ENCODE measurements around the gene DISC1.
"Not testable (repeated sequence)": the region's sequence is repeated elsewhere in the genome, so short reads cannot be mapped to it uniquely, and the experiment has no call there.

The DISC1 gene

GRCh38 chr1:231618609-231619256 is 7.9 kb upstream of the DISC1 start:
- DNase-seq (ENCODE audit: low spot score) = no peak
- peaks cover 0 to 2% of the 10 kb centered on the region in 2 donors for H3K4me1 ChIP-seq (ENCODE audit: control insufficient read depth in 2 of 2, insufficient read depth in 1 of 2, low read depth in 1 of 2, low read length in 2 of 2)
- no peaks in the 10 kb centered on the region for H3K79me1 ChIP-seq (ENCODE audit: low read depth, low read length)
- H2AK5ac ChIP-seq (ENCODE audit: low read depth, low read length) = no peak overlapping the region
- no CpG with 5 or more reads among the region's 7 CpGs for WGBS, 2 donors (ENCODE audit: extremely low coverage in 2 of 2, insufficient read length in 2 of 2, insufficient replicate concordance in 1 of 2)
- H3K36me3 ChIP-seq (replicated peaks in 1 of 2; ENCODE audit: control insufficient read depth in 2 of 2, insufficient read depth in 2 of 2, low read length in 2 of 2) = no peaks in the 10 kb centered on the region
- H2BK120ac ChIP-seq (ENCODE audit: low read depth, low read length) = no peak overlapping the region
- H3K4ac ChIP-seq (ENCODE audit: low read length) = no peak overlapping the region
- no peak overlapping the region for H3K27ac ChIP-seq (replicated peaks; ENCODE audit: low read length)
- no peak overlapping the region for H3K23ac ChIP-seq (ENCODE audit: low read depth, low read length, poor library complexity)
- no peak overlapping the region for H3K9ac ChIP-seq (ENCODE audit: low read depth, low read length, poor library complexity)
- H3K4me3 ChIP-seq (ENCODE audit: low read length in 2 of 2) = no peak overlapping the region
- H2BK15ac ChIP-seq (ENCODE audit: low read length) = no peak overlapping the region
- H2BK5ac ChIP-seq (ENCODE audit: low read length) = no peak overlapping the region
- peak overlapping the region; percentile 36 for H2AFZ ChIP-seq (ENCODE audit: low read length)
- no peak overlapping the region for H3K18ac ChIP-seq (ENCODE audit: low read length)
- no peaks in the 10 kb centered on the region for H3K27me3 ChIP-seq (ENCODE audit: control insufficient read depth in 3 of 3, insufficient read depth in 3 of 3, low read depth in 1 of 3, low read length in 3 of 3)
- H3K14ac ChIP-seq (ENCODE audit: low read length) = no peak overlapping the region
- no peaks in the 10 kb centered on the region for H3K9me3 ChIP-seq (replicated peaks in 1 of 2; ENCODE audit: control insufficient read depth in 2 of 2, insufficient read depth in 1 of 2, low read depth in 1 of 2, low read length in 2 of 2)
- H3K4me2 ChIP-seq (ENCODE audit: insufficient read depth, low read length, poor library complexity, severe bottlenecking) = no peak overlapping the region
- H4K8ac ChIP-seq (ENCODE audit: low read depth, low read length) = no peak overlapping the region
- no peak overlapping the region for H2BK12ac ChIP-seq (ENCODE audit: low read length)
- no peak overlapping the region for H4K91ac ChIP-seq (ENCODE audit: low read depth, low read length, poor library complexity)

- Histone ChIP-seq H2BK15ac (ENCODE audit: low read length) (no peak overlapping the region), H3K14ac (ENCODE audit: low read length) (no peak overlapping the region), H2AFZ (ENCODE audit: low read length) (no peak overlapping the region), H4K8ac (ENCODE audit: low read depth, low read length) (no peak overlapping the region), H2AK5ac (ENCODE audit: low read depth, low read length) (no peak overlapping the region), H3K27me3 (ENCODE audit: control insufficient read depth in 3 of 3, insufficient read depth in 3 of 3, low read depth in 1 of 3, low read length in 3 of 3) (no peaks in the 10 kb centered on the region), H2BK120ac (ENCODE audit: low read depth, low read length) (no peak overlapping the region), H3K4me3 (ENCODE audit: low read length in 2 of 2) (no peak overlapping the region), H3K9ac (ENCODE audit: low read depth, low read length, poor library complexity) (no peak overlapping the region), H3K36me3 (replicated peaks in 1 of 2; ENCODE audit: control insufficient read depth in 2 of 2, insufficient read depth in 2 of 2, low read length in 2 of 2) (no peaks in the 10 kb centered on the region), H2BK5ac (ENCODE audit: low read length) (no peak overlapping the region), H3K27ac (replicated peaks; ENCODE audit: low read length) (no peak overlapping the region), H3K4ac (ENCODE audit: low read length) (no peak overlapping the region), H3K4me1 (ENCODE audit: control insufficient read depth in 2 of 2, insufficient read depth in 1 of 2, low read depth in 1 of 2, low read length in 2 of 2) (peaks cover 0 to 2% of the 10 kb centered on the region in 2 donors), H3K9me3 (replicated peaks in 1 of 2; ENCODE audit: control insufficient read depth in 2 of 2, insufficient read depth in 1 of 2, low read depth in 1 of 2, low read length in 2 of 2) (no peaks in the 10 kb centered on the region), H3K79me1 (ENCODE audit: low read depth, low read length) (no peaks in the 10 kb centered on the region), H4K91ac (ENCODE audit: low read depth, low read length, poor library complexity) (no peak overlapping the region), H2BK12ac (ENCODE audit: low read length) (no peak overlapping the region), H3K23ac (ENCODE audit: low read depth, low read length, poor library complexity) (no peak overlapping the region), H3K4me2 (ENCODE audit: insufficient read depth, low read length, poor library complexity, severe bottlenecking) (no peak overlapping the region), H3K18ac (ENCODE audit: low read length) (no peak overlapping the region)
- no peak for DNase-seq (ENCODE audit: low spot score)
Observed at GRCh38 chr1:231619257-231619634, 7.3 kb upstream of the DISC1 start.

- H3K27me3 ChIP-seq (ENCODE audit: control insufficient read depth in 3 of 3, insufficient read depth in 3 of 3, low read depth in 1 of 3, low read length in 3 of 3) = peaks cover 0 to 10% (median 0%) of the 10 kb centered on the region in 3 experiments
- not testable (repeated sequence) for H4K8ac ChIP-seq (ENCODE audit: low read depth, low read length); H2BK12ac ChIP-seq (ENCODE audit: low read length); H3K9ac ChIP-seq (ENCODE audit: low read depth, low read length, poor library complexity); H2BK15ac ChIP-seq (ENCODE audit: low read length); H3K36me3 ChIP-seq (replicated peaks in 1 of 2; ENCODE audit: control insufficient read depth in 2 of 2, insufficient read depth in 2 of 2, low read length in 2 of 2); H3K79me1 ChIP-seq (ENCODE audit: low read depth, low read length); H3K4me2 ChIP-seq (ENCODE audit: insufficient read depth, low read length, poor library complexity, severe bottlenecking); H3K23ac ChIP-seq (ENCODE audit: low read depth, low read length, poor library complexity); H2BK120ac ChIP-seq (ENCODE audit: low read depth, low read length); H3K9me3 ChIP-seq (replicated peaks in 1 of 2; ENCODE audit: control insufficient read depth in 2 of 2, insufficient read depth in 1 of 2, low read depth in 1 of 2, low read length in 2 of 2); DNase-seq (ENCODE audit: low spot score); H4K91ac ChIP-seq (ENCODE audit: low read depth, low read length, poor library complexity); H3K4me3 ChIP-seq (ENCODE audit: low read length in 2 of 2); H2AFZ ChIP-seq (ENCODE audit: low read length); H2AK5ac ChIP-seq (ENCODE audit: low read depth, low read length); H2BK5ac ChIP-seq (ENCODE audit: low read length); H3K14ac ChIP-seq (ENCODE audit: low read length); H3K18ac ChIP-seq (ENCODE audit: low read length); H3K4ac ChIP-seq (ENCODE audit: low read length); H3K27ac ChIP-seq (replicated peaks; ENCODE audit: low read length)
- no CpG with 5 or more reads among the region's 4 CpGs for WGBS, 2 donors (ENCODE audit: extremely low coverage in 2 of 2, insufficient read length in 2 of 2, insufficient replicate concordance in 1 of 2)
- H3K4me1 ChIP-seq (ENCODE audit: control insufficient read depth in 2 of 2, insufficient read depth in 1 of 2, low read depth in 1 of 2, low read length in 2 of 2) = peaks cover 8 to 13% of the 10 kb centered on the region in 2 donors
Observed at GRCh38 chr1:231625042-231625441, 1.5 kb upstream of the DISC1 start.

GRCh38 chr1:231625975-231626534 is 535 bp upstream of the DISC1 start:
- Histone ChIP-seq H2AFZ (ENCODE audit: low read length) (peak overlapping the region; percentile 97), H3K36me3 (replicated peaks in 1 of 2; ENCODE audit: control insufficient read depth in 2 of 2, insufficient read depth in 2 of 2, low read length in 2 of 2) (no peaks in the 10 kb centered on the region), H3K4me1 (ENCODE audit: control insufficient read depth in 2 of 2, insufficient read depth in 1 of 2, low read depth in 1 of 2, low read length in 2 of 2) (peaks cover 8 to 13% of the 10 kb centered on the region in 2 donors), H2BK12ac (ENCODE audit: low read length) (no peak overlapping the region), H3K9me3 (replicated peaks in 1 of 2; ENCODE audit: control insufficient read depth in 2 of 2, insufficient read depth in 1 of 2, low read depth in 1 of 2, low read length in 2 of 2) (no peaks in the 10 kb centered on the region), H3K27me3 (ENCODE audit: control insufficient read depth in 3 of 3, insufficient read depth in 3 of 3, low read depth in 1 of 3, low read length in 3 of 3) (peaks cover 0 to 10% (median 0%) of the 10 kb centered on the region in 3 experiments), H2AK5ac (ENCODE audit: low read depth, low read length) (no peak overlapping the region), H3K14ac (ENCODE audit: low read length) (no peak overlapping the region), H3K27ac (replicated peaks; ENCODE audit: low read length) (no peak overlapping the region), H2BK15ac (ENCODE audit: low read length) (no peak overlapping the region), H3K9ac (ENCODE audit: low read depth, low read length, poor library complexity) (no peak overlapping the region), H2BK5ac (ENCODE audit: low read length) (no peak overlapping the region), H3K79me1 (ENCODE audit: low read depth, low read length) (no peaks in the 10 kb centered on the region), H3K18ac (ENCODE audit: low read length) (peak overlapping the region; percentile 58), H3K4me2 (ENCODE audit: insufficient read depth, low read length, poor library complexity, severe bottlenecking) (peak overlapping the region; percentile 99), H4K91ac (ENCODE audit: low read depth, low read length, poor library complexity) (no peak overlapping the region), H3K23ac (ENCODE audit: low read depth, low read length, poor library complexity) (peak overlapping the region; percentile 90), H4K8ac (ENCODE audit: low read depth, low read length) (no peak overlapping the region), H3K4me3 (ENCODE audit: low read length in 2 of 2) (peak overlapping the region; percentile 96), H2BK120ac (ENCODE audit: low read depth, low read length) (no peak overlapping the region), H3K4ac (ENCODE audit: low read length) (no peak overlapping the region)
- WGBS, 2 donors (ENCODE audit: extremely low coverage in 2 of 2, insufficient read length in 2 of 2, insufficient replicate concordance in 1 of 2) = no CpG with 5 or more reads among the region's 7 CpGs
- DNase-seq (ENCODE audit: low spot score) = no peak

All from neuronal stem cell (in vitro differentiated cells).